Measurements from ENCODE around the gene NEAT1. TPM values are rescaled to one million over a fixed set of nuclear protein-coding genes. Genes with fewer than 3 reads are reported as not detected.

The NEAT1 gene
- total and polyA plus RNA-seq, 8 donors, result 106 to 1,441 (median 149) TPM

- ATAC-seq (no peak), DNase-seq (peak in 1 of 4 donors; percentile 11)
- TF ChIP-seq, protein P1, sequence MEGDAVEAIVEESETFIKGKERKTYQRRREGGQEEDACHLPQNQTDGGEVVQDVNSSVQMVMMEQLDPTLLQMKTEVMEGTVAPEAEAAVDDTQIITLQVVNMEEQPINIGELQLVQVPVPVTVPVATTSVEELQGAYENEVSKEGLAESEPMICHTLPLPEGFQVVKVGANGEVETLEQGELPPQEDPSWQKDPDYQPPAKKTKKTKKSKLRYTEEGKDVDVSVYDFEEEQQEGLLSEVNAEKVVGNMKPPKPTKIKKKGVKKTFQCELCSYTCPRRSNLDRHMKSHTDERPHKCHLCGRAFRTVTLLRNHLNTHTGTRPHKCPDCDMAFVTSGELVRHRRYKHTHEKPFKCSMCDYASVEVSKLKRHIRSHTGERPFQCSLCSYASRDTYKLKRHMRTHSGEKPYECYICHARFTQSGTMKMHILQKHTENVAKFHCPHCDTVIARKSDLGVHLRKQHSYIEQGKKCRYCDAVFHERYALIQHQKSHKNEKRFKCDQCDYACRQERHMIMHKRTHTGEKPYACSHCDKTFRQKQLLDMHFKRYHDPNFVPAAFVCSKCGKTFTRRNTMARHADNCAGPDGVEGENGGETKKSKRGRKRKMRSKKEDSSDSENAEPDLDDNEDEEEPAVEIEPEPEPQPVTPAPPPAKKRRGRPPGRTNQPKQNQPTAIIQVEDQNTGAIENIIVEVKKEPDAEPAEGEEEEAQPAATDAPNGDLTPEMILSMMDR (IDR thresholded peaks at IDR 0.05), result no peak
- intact Hi-C loops (cut with DNase I), result no loop called here
- H3K4me3 ChIP-seq, result no peak overlapping the region
- no peaks in the 10 kb centered on the region for H3K9me3 ChIP-seq
- peaks cover 42 to 97% of the 10 kb centered on the region in 2 donors for H3K4me1 ChIP-seq
- peaks cover 5 to 70% of the 10 kb centered on the region in 2 donors for H3K36me3 ChIP-seq
- H3K27me3 ChIP-seq, result no peaks in the 10 kb centered on the region
- peak overlapping the region; percentile 16 to 58 for H3K27ac ChIP-seq
Observed at GRCh38 chr11:65434057-65434666, 11.6 kb downstream of the NEAT1 start.

GRCh38 chr11:65434667-65435410, 12.2 kb downstream of the NEAT1 start:
- no peak for ATAC-seq
- Histone ChIP-seq H3K36me3 (peaks cover 5 to 77% of the 10 kb centered on the region in 2 donors), H3K27me3 (no peaks in the 10 kb centered on the region), H3K4me3 (peak overlapping the region in 1 of 2 donors; percentile 0), H3K4me1 (peaks cover 39 to 99% of the 10 kb centered on the region in 2 donors), H3K27ac (peak overlapping the region; percentile 16 to 58), H3K9me3 (no peaks in the 10 kb centered on the region)
- intact Hi-C loops (cut with DNase I), result no loop called here
- TF ChIP-seq, protein P1 (IDR thresholded peaks at IDR 0.05), result no peak
- DNase-seq, result peak in 1 of 4 donors; percentile 25

- ATAC-seq, result peak; percentile 1
- Histone ChIP-seq H3K27ac (peak overlapping the region; percentile 7 to 58), H3K9me3 (no peaks in the 10 kb centered on the region), H3K4me1 (peaks cover 37 to 99% of the 10 kb centered on the region in 2 donors), H3K4me3 (peak overlapping the region in 1 of 2 donors; percentile 0), H3K27me3 (no peaks in the 10 kb centered on the region), H3K36me3 (peaks cover 5 to 77% of the 10 kb centered on the region in 2 donors)
- DNase-seq, result peak in 1 of 4 donors; percentile 31
- TF ChIP-seq, protein P1 (IDR thresholded peaks at IDR 0.05), result no peak
- intact Hi-C loops (cut with DNase I), result no loop called here
Observed at GRCh38 chr11:65435411-65435931, 12.9 kb downstream of the NEAT1 start.

DNA sequence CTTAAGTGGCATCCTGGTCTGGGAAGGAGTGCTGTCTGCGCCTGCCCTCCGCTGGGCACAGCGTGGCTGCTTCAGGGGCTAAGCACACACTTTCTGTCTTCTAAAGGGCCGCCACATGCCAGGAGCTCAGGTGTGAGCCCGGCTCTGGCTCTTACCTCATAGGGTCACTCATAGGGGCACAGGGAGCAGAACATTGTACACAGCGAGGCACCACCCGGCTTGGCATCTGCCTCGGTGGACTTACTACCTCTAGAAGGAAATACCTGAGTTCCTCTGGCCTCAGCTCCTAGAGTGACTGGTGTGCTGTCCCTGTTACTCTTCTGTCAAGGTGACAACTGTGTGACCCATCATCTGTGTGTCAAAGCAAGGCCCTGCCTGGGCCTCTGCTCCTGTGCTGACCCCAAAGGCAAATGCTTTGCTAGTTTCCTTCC, 13.4 kb downstream of the NEAT1 start:
- TF ChIP-seq, protein P1 (IDR thresholded peaks at IDR 0.05), result no peak
- Histone ChIP-seq H3K4me1 (peaks cover 36 to 99% of the 10 kb centered on the region in 2 donors), H3K27me3 (no peaks in the 10 kb centered on the region), H3K9me3 (no peaks in the 10 kb centered on the region), H3K27ac (peak overlapping the region; percentile 7 to 58), H3K36me3 (peaks cover 5 to 80% of the 10 kb centered on the region in 2 donors), H3K4me3 (peak overlapping the region in 1 of 2 donors; percentile 0)
- ATAC-seq (peak; percentile 9), DNase-seq (peak in 2 of 4 donors; percentile 49 to 72)
- intact Hi-C loops (cut with DNase I), result no loop called here
